ENCODE data around the gene RAPGEF3.

Gene RAPGEF3

GRCh38 chr12:47750229-47750798, 8.4 kb downstream of the RAPGEF3 start:
- H3K27ac ChIP-seq (ENCODE audit: low read depth in 2 of 2, low read length in 2 of 2) = no peak overlapping the region
- H3K4me1 ChIP-seq (ENCODE audit: control insufficient read depth in 2 of 2, insufficient read depth in 2 of 2, low read length in 2 of 2) = peaks cover 27 to 28% of the 10 kb centered on the region in 2 donors
- H3K9me3 ChIP-seq (ENCODE audit: control insufficient read depth in 2 of 2, low read length in 2 of 2) = no peaks in the 10 kb centered on the region
- H3K27me3 ChIP-seq (ENCODE audit: control insufficient read depth in 2 of 2, insufficient read depth in 2 of 2, low read length in 2 of 2) = no peaks in the 10 kb centered on the region
- no peak overlapping the region for H3K4me3 ChIP-seq (ENCODE audit: low read length in 2 of 2)
- H3K36me3 ChIP-seq (ENCODE audit: control insufficient read depth in 2 of 2, insufficient read depth in 2 of 2, low read length in 2 of 2) = no peaks in the 10 kb centered on the region
- no peak overlapping the region for H3K9ac ChIP-seq (ENCODE audit: low read depth in 1 of 2, low read length in 2 of 2)

GRCh38 chr12:47748899-47749298, 9.8 kb downstream of the RAPGEF3 start:
- Histone ChIP-seq H3K9ac (ENCODE audit: low read depth in 1 of 2, low read length in 2 of 2) (no peak overlapping the region), H3K27me3 (ENCODE audit: control insufficient read depth in 2 of 2, insufficient read depth in 2 of 2, low read length in 2 of 2) (no peaks in the 10 kb centered on the region), H3K36me3 (ENCODE audit: control insufficient read depth in 2 of 2, insufficient read depth in 2 of 2, low read length in 2 of 2) (no peaks in the 10 kb centered on the region), H3K4me1 (ENCODE audit: control insufficient read depth in 2 of 2, insufficient read depth in 2 of 2, low read length in 2 of 2) (peaks cover 13 to 15% of the 10 kb centered on the region in 2 donors), H3K4me3 (ENCODE audit: low read length in 2 of 2) (no peak overlapping the region), H3K27ac (ENCODE audit: low read depth in 2 of 2, low read length in 2 of 2) (no peak overlapping the region), H3K9me3 (ENCODE audit: control insufficient read depth in 2 of 2, low read length in 2 of 2) (no peaks in the 10 kb centered on the region)

GRCh38 chr12:47748507-47748828, 10.2 kb downstream of the RAPGEF3 start:
- H3K36me3 ChIP-seq (ENCODE audit: control insufficient read depth in 2 of 2, insufficient read depth in 2 of 2, low read length in 2 of 2) = no peaks in the 10 kb centered on the region
- no peak overlapping the region for H3K4me3 ChIP-seq (ENCODE audit: low read length in 2 of 2)
- H3K27me3 ChIP-seq (ENCODE audit: control insufficient read depth in 2 of 2, insufficient read depth in 2 of 2, low read length in 2 of 2) = no peaks in the 10 kb centered on the region
- H3K9me3 ChIP-seq (ENCODE audit: control insufficient read depth in 2 of 2, low read length in 2 of 2) = no peaks in the 10 kb centered on the region
- peaks cover 11 to 13% of the 10 kb centered on the region in 2 donors for H3K4me1 ChIP-seq (ENCODE audit: control insufficient read depth in 2 of 2, insufficient read depth in 2 of 2, low read length in 2 of 2)
- H3K27ac ChIP-seq (ENCODE audit: low read depth in 2 of 2, low read length in 2 of 2) = no peak overlapping the region
- no peak overlapping the region for H3K9ac ChIP-seq (ENCODE audit: low read depth in 1 of 2, low read length in 2 of 2)

GRCh38 chr12:47747596-47748506, 10.8 kb downstream of the RAPGEF3 start:
- Histone ChIP-seq H3K27me3 (ENCODE audit: control insufficient read depth in 2 of 2, insufficient read depth in 2 of 2, low read length in 2 of 2) (no peaks in the 10 kb centered on the region), H3K9me3 (ENCODE audit: control insufficient read depth in 2 of 2, low read length in 2 of 2) (no peaks in the 10 kb centered on the region), H3K4me1 (ENCODE audit: control insufficient read depth in 2 of 2, insufficient read depth in 2 of 2, low read length in 2 of 2) (peaks cover 5 to 7% of the 10 kb centered on the region in 2 donors), H3K4me3 (ENCODE audit: low read length in 2 of 2) (no peak overlapping the region), H3K27ac (ENCODE audit: low read depth in 2 of 2, low read length in 2 of 2) (no peak overlapping the region), H3K9ac (ENCODE audit: low read depth in 1 of 2, low read length in 2 of 2) (no peak overlapping the region), H3K36me3 (ENCODE audit: control insufficient read depth in 2 of 2, insufficient read depth in 2 of 2, low read length in 2 of 2) (no peaks in the 10 kb centered on the region)

- Histone ChIP-seq H3K27ac (ENCODE audit: low read depth in 2 of 2, low read length in 2 of 2) (no peak overlapping the region), H3K9ac (ENCODE audit: low read depth in 1 of 2, low read length in 2 of 2) (no peak overlapping the region), H3K27me3 (ENCODE audit: control insufficient read depth in 2 of 2, insufficient read depth in 2 of 2, low read length in 2 of 2) (no peaks in the 10 kb centered on the region), H3K9me3 (ENCODE audit: control insufficient read depth in 2 of 2, low read length in 2 of 2) (no peaks in the 10 kb centered on the region), H3K36me3 (ENCODE audit: control insufficient read depth in 2 of 2, insufficient read depth in 2 of 2, low read length in 2 of 2) (no peaks in the 10 kb centered on the region), H3K4me1 (ENCODE audit: control insufficient read depth in 2 of 2, insufficient read depth in 2 of 2, low read length in 2 of 2) (peaks cover 4 to 5% of the 10 kb centered on the region in 2 donors), H3K4me3 (ENCODE audit: low read length in 2 of 2) (no peak overlapping the region)
Measured at GRCh38 chr12:47747126-47747525, 11.6 kb downstream of the RAPGEF3 start.

- Histone ChIP-seq H3K9ac (ENCODE audit: low read depth in 1 of 2, low read length in 2 of 2) (no peak overlapping the region), H3K4me3 (ENCODE audit: low read length in 2 of 2) (no peak overlapping the region), H3K36me3 (ENCODE audit: control insufficient read depth in 2 of 2, insufficient read depth in 2 of 2, low read length in 2 of 2) (no peaks in the 10 kb centered on the region), H3K27me3 (ENCODE audit: control insufficient read depth in 2 of 2, insufficient read depth in 2 of 2, low read length in 2 of 2) (no peaks in the 10 kb centered on the region), H3K4me1 (ENCODE audit: control insufficient read depth in 2 of 2, insufficient read depth in 2 of 2, low read length in 2 of 2) (peaks cover 5% of the 10 kb centered on the region in 2 donors), H3K27ac (ENCODE audit: low read depth in 2 of 2, low read length in 2 of 2) (no peak overlapping the region), H3K9me3 (ENCODE audit: control insufficient read depth in 2 of 2, low read length in 2 of 2) (no peaks in the 10 kb centered on the region)
Measured at GRCh38 chr12:47746523-47746922, 12.2 kb downstream of the RAPGEF3 start.

GRCh38 chr12:47746073-47746472, 12.6 kb downstream of the RAPGEF3 start:
- Histone ChIP-seq H3K4me3 (ENCODE audit: low read length in 2 of 2) (no peak overlapping the region), H3K9ac (ENCODE audit: low read depth in 1 of 2, low read length in 2 of 2) (no peak overlapping the region), H3K27ac (ENCODE audit: low read depth in 2 of 2, low read length in 2 of 2) (no peak overlapping the region), H3K36me3 (ENCODE audit: control insufficient read depth in 2 of 2, insufficient read depth in 2 of 2, low read length in 2 of 2) (no peaks in the 10 kb centered on the region), H3K4me1 (ENCODE audit: control insufficient read depth in 2 of 2, insufficient read depth in 2 of 2, low read length in 2 of 2) (peaks cover 8 to 9% of the 10 kb centered on the region in 2 donors), H3K27me3 (ENCODE audit: control insufficient read depth in 2 of 2, insufficient read depth in 2 of 2, low read length in 2 of 2) (no peaks in the 10 kb centered on the region), H3K9me3 (ENCODE audit: control insufficient read depth in 2 of 2, low read length in 2 of 2) (no peaks in the 10 kb centered on the region)

GRCh38 chr12:47745485-47746041, 13.1 kb downstream of the RAPGEF3 start:
- peaks cover 12 to 13% of the 10 kb centered on the region in 2 donors for H3K4me1 ChIP-seq (ENCODE audit: control insufficient read depth in 2 of 2, insufficient read depth in 2 of 2, low read length in 2 of 2)
- no peaks in the 10 kb centered on the region for H3K27me3 ChIP-seq (ENCODE audit: control insufficient read depth in 2 of 2, insufficient read depth in 2 of 2, low read length in 2 of 2)
- no peak overlapping the region for H3K27ac ChIP-seq (ENCODE audit: low read depth in 2 of 2, low read length in 2 of 2)
- no peak overlapping the region for H3K9ac ChIP-seq (ENCODE audit: low read depth in 1 of 2, low read length in 2 of 2)
- H3K9me3 ChIP-seq (ENCODE audit: control insufficient read depth in 2 of 2, low read length in 2 of 2) = no peaks in the 10 kb centered on the region
- no peak overlapping the region for H3K4me3 ChIP-seq (ENCODE audit: low read length in 2 of 2)
- no peaks in the 10 kb centered on the region for H3K36me3 ChIP-seq (ENCODE audit: control insufficient read depth in 2 of 2, insufficient read depth in 2 of 2, low read length in 2 of 2)

- Histone ChIP-seq H3K36me3 (ENCODE audit: control insufficient read depth in 2 of 2, insufficient read depth in 2 of 2, low read length in 2 of 2) (no peaks in the 10 kb centered on the region), H3K9ac (ENCODE audit: low read depth in 1 of 2, low read length in 2 of 2) (no peak overlapping the region), H3K9me3 (ENCODE audit: control insufficient read depth in 2 of 2, low read length in 2 of 2) (no peaks in the 10 kb centered on the region)
Measured at GRCh38 chr12:47744778-47745436, 13.8 kb downstream of the RAPGEF3 start.

More at GRCh38 chr12:47744778-47745436, 13.8 kb downstream of the RAPGEF3 start:
- H3K27me3 ChIP-seq (ENCODE audit: control insufficient read depth in 2 of 2, insufficient read depth in 2 of 2, low read length in 2 of 2) = no peaks in the 10 kb centered on the region
- no peak overlapping the region for H3K27ac ChIP-seq (ENCODE audit: low read depth in 2 of 2, low read length in 2 of 2)
- peaks cover 17 to 18% of the 10 kb centered on the region in 2 donors for H3K4me1 ChIP-seq (ENCODE audit: control insufficient read depth in 2 of 2, insufficient read depth in 2 of 2, low read length in 2 of 2)
- H3K4me3 ChIP-seq (ENCODE audit: low read length in 2 of 2) = no peak overlapping the region

All from mucosa of rectum (tissue), 2 donors.